Breast epithelium (tissue), 3 donors: ENCODE measurements around the gene ADRA2B.

Experiments
- CTCF ChIP-seq, 3 donors: fragments of 450-650 bp; IDR thresholded peaks; one replicate each; pipeline ENCODE4 v1.5.1; 2016 to 2017; ENCODE audit warnings: antibody characterized with exemption in 3 of 3, mild to moderate bottlenecking in 3 of 3, moderate library complexity in 3 of 3
- POLR2A ChIP-seq: fragments of 450-650 bp; IDR thresholded peaks from one replicate; pipeline ENCODE4 v1.6.1; 2016; ENCODE audit warnings: antibody characterized with exemption, mild to moderate bottlenecking, moderate library complexity
- POLR2AphosphoS5 ChIP-seq, 3 donors: sonication (generic); formaldehyde crosslinking; IDR thresholded peaks; one replicate each; pipeline ENCODE4 v1.6.1; 2017; ENCODE audit warnings: antibody characterized with exemption in 3 of 3

- TF ChIP-seq CTCF (IDR thresholded peaks at IDR 0.05), result no peak
- TF ChIP-seq POLR2AphosphoS5 (IDR thresholded peaks at IDR 0.05), result no peak
- TF ChIP-seq POLR2A, result no peak
Measured at GRCh38 chr2:96109931-96110511, 6.3 kb downstream of the ADRA2B start.
